Ramos (cell line): ENCODE results near the gene KLHL11.
"Not testable (repeated sequence)": the region's sequence is repeated elsewhere in the genome, so short reads cannot be mapped to it uniquely, and the experiment has no call there.

Experiments used
- in situ Hi-C: fragments of 300-500 bp; cut with MboI; formaldehyde crosslinking; loops from one replicate; pipeline ENCODE4 v1.14.3; 2022; ENCODE audit warnings: low sequenced_read_pairs; ENCODE audit not compliant: unreplicated experiment

KLHL11 gene

DNA sequence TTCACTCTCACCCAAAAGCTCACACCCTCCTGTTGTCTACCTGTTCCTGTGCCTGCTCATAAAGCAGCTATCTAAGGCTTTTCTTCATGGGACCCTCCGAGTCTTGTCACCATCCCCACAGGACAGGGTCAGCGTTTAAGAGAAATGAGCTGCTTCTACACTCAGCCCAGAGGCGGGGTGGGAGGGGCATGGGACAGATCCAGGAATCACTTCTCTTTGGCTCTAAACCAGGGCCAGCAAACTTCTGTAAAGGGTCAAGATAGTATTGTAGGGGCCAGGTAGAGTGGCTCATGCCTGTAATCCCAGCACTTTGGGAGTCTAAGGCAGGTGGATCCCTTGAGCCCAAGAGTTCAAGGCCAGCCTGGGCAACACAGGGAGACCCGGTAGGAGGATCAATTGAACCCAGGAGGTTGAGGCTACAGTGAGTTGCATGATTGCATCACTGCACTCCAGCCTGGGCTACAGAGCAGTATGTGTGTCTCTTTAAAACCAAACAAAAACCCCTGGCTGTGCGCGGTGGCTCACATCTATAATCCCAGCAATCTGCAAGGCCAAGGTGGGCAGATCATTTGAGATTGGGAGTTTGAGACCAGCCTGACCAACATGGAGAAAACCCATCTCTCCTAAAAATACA is 23.2 kb upstream of the KLHL11 start:
- in situ Hi-C loops: no loop called here

DNA sequence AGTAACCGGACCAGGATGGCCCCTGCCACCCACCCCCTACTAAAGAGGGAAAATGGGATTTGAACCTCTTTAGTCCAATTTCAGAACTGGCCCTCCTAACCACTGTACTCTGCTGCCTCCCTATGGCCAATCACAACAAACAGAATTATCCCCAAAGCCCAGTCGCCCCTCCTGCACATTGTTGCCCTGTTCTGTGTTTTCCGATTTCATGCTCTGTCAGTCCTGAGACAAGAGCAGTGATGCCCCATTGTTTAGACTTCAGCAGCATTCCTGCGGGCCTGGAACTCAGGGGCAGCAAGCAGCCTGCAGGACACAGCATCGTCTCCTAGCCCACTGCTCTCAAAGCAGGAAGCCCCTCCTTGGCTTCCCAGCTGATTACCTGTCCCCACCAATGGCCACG is 20.5 kb upstream of the KLHL11 start:
- in situ Hi-C loops: no loop called here

DNA sequence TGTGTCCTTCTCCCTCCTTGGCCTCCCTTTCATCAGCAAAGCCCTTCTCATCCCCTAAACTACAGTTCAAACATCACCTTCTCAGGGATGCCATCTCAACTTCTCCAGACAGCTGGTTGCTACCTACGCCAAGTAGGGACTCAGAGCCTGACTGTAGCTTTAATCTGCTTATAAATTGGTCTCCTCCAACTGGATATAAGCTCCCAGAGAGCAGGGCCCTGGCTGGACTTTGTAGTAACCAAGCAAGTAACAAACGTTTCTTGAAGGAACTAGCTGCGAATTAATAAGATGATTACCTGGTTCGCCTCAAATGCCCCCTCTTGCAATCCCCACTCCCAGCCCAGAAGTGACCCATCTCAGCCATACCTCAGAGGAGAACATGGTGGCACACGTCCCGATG is 17.5 kb upstream of the KLHL11 start:
- in situ Hi-C loops: no loop called here

DNA sequence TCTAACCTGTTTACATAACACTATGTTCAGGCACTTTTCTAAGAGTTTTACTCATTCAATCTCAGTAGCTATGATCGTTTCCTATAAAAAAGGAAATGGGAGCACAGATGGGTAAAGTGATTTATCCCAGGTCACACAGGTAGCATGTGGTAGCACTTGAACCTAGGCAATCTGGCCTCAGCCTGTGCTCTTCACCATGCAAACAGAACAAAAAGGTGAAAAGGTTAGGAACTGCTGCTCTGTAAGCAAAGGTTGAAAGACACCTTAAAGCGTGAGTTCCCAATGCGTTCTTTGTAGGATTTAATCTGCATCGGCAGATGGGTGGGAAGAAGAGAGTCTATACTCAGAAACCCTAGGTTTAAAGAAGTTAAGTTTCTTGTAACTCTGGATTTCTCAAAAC is 14.9 kb upstream of the KLHL11 start:
- in situ Hi-C loops: no loop called here

DNA sequence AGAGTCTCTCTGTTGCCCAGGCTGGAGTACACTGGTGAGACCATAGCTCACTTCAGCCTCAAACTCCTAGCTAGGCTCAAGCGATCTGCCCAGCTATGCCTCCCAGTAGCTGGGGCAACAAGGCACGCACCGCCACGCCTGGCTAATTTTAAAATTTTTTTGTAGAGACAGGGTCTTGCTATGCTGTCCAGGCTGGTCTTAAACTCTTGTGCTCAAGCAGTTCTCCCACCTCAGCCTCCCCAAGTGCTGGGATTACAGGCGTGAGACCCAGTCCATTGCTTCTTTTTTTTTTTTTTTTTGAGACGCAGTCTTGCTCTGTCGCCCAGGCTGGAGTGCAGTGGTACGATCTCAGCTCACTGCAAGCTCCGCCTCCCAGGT is 9.1 kb upstream of the KLHL11 start:
- in situ Hi-C loops: not testable (repeated sequence)

DNA sequence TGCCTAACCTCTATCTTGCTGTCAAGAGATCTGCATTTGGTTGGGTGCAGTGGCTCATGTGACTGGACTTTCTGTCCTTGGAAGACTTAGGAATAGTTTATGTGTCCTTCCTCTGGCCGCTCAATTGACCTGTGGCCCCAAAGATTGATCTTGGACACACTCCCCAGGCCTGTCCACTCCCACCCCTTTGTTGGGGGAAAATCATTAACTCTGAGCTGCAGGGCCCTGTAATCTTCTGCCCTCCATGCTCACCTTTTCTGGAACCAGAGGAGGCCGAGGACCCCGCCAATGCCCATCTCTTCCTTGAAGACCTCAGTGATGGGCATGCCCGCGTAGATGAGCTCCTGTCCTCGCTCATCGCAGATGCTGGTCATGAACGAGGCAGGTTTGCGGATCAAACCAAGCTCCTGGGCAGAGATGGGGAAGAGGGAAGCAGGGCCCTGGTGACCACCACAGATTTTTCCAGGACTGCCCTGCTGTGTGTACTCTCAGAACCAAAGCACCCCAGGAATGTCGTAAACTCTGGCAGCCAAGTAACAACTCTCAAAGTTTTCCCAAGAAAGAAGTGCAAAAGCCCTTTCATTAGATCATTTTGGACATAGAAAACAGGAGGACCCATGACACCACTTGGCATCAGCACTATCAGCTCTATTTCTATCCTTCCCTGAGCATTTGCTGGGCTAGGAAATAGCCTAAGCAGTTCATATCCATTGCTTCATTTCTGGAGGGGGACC is 8.5 kb upstream of the KLHL11 start:
- in situ Hi-C loops: no loop called here

DNA sequence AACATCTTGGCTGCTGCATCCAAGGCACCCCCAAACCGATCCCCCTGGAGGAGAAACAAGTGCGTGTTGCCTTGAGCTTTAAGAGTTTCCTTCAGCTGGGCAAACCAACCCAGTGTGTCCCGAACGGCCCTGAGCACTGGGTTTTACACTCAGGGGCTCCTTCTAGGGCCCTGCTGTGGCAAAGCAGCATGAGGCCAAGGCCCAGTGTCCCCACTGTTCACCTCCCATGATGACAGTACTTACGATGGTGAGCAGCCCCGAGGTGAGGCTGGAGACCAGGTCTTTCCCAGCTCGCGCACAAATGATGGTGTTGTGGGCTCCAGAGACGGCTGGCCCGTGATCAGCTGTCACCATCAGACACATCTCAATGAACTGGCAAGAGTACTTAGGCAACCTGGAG is 6.6 kb upstream of the KLHL11 start:
- in situ Hi-C loops: no loop called here

DNA sequence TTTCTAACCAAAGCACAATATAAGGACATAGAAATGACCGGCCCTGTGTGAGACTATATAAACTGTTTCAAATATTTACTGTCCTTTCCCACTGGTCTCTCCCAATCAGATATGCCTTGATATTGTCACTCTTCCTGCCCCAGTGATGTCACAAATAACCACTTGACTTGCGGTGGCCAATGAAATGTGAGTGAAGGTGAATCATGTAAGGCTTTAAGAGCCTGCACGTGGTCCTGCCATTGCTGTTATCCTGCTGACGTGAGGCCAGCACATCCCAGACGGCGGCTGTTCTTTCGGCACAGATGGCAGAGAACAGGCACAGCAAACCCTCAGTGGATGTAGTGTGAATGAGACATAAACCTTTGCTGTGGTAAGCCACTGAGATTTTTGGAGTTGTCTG is 5.4 kb upstream of the KLHL11 start:
- in situ Hi-C loops: no loop called here

DNA sequence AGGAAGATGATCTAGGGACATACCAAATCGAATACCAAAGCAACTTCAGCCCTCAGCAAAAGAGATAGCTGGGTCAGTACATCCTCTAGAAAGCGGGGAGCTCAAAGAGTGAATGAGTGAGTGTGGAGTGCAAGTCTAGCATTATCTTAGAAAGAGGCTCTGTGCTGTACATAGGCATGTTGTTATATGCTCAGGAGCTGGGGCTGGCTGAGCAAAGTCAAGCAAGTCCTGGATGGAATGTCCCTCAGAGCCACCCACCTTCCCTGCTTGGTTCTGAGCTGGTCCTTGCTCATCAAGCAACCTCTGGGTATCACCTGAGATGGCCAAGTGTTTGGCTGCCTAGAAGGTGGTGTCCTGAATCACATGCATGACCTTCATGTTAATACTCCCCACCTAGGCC is 4.9 kb upstream of the KLHL11 start:
- in situ Hi-C loops: no loop called here

DNA sequence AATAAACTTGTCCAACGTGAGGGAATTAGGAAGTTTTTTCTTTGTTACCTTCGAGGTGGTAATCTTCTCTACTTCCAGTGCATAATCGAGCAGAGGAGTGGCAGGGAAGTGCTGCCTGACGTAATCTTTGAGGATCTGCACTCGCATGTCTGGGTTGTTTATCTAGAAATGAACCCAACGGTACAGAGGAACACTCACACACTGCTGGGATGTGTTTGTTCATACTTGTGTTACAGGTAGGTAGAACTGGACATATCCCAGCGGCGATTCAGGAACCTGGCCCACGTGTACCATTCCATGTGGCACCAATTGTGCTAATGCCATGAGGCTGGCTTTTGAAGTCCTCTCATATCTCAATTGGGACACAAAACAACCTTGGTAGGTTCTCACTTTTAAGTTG is 4.2 kb upstream of the KLHL11 start:
- in situ Hi-C loops: no loop called here

DNA sequence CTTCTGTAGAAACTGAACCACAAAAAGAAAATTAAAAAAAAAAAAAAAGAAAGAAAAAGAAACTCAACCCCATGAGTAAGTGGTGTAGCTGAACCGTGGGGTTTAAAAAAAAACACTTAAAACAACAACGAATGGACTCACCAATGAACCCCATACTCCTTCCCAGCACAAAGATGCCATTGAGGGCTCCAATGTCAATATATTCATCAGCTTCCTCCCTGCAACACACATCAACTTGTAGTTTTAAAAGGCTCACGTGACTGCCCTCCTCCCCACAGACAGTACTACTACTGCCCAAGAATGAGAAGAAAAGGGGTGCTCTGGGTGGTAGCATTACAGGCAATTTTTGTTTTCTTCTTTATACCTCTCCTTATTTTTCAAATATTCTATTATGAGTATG is 3.3 kb upstream of the KLHL11 start:
- in situ Hi-C loops: no loop called here

DNA sequence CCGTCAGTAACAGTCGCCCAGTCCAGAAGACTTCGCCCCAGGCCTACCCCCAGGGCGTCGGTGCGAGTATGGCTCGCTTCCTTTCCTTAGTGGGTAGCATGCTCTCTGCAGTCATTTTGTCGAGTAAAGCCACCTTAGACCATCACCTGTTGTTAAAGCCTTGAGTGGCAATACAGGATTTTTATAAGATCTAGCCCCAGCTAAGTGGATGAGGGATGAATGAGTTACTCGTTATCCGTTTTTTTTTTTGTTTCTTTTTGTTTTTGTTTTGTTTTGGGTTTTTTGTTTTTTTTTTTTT is 322 bp upstream of the KLHL11 start:
- in situ Hi-C loops: no loop called here

DNA sequence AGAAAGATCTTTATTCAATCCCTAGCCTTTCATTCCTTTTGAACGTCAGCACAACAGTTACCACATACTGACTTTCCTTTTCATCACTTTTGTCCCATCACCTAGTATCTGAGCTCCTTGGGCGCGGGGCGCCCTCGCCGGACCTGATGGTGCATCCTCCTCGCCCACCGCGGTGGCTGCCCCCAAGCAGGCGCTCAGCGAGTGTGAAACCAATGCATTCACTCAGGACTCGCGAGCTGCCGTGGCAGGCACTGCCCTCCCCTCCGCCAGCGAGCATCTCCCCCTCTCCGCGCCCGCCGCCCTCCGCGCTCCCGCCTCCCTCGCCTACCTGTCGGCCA is 756 bp downstream of the KLHL11 start:
- in situ Hi-C loops: no loop called here

DNA sequence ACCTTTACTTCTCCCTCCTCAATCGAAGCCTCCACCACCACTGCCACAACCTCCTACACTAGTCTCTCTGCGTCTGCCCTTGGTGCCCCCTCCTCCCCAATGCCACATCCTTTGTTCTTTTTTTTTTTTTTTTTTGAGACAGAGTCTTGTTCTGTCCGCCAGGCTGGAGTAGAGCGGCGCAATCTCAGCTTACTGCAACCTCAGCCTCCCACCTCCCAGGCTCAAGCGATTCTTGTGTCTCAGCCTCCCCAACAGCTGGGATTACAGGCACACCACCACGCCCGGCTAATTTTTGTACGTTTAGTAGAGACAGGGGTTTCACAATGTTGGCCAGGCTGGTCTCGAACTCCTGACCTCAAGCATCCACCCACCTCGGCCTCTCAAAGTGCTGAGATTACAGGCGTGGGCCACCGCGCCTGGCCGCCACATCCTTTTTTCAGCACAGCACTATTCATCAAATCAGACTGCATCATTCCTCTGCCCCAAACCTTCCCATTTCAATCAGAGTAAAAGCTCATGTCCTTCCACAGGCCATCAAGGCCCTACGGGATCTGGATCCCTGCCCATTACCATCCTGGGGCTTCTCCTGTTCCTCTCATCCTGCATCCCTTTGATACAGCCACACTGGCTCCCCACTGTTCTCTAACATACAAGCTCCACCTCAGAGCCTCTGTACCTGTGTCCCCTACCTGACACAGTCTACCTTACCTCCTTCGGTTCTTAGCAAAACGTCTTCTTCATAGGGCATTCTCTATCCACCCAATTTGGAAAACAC is 2.0 kb downstream of the KLHL11 start:
- in situ Hi-C loops: no loop called here

DNA sequence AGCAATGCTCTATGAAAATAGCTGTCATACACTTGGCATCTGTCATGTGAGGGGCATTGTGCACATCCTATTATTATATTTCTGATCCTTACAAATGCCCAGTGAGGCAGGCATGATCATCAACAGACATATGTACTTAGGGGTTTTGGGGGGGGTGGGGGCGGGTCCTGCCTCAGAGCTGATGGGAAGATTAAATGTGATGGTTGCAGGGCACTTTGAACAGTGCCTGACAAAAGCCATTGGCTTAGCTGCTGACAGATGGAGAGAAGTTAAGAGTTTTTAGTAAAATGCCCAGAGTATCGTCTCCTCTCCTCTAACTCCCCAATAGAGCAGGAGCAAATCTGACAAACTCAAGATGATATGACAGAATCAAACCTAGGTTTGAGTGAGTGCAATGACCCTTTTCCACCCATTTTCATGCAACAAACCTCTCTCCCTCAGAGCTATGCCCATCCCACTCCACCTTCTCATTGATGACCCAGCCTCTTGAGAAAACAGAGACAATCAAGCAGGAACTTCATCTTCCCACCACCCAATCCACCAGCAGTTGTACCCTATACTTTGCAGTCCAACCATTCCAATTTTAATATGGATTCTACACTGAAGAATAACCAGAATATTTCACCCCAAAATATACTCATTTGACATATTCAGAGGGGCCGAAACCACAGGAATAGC is 4.8 kb downstream of the KLHL11 start:
- in situ Hi-C loops: no loop called here

DNA sequence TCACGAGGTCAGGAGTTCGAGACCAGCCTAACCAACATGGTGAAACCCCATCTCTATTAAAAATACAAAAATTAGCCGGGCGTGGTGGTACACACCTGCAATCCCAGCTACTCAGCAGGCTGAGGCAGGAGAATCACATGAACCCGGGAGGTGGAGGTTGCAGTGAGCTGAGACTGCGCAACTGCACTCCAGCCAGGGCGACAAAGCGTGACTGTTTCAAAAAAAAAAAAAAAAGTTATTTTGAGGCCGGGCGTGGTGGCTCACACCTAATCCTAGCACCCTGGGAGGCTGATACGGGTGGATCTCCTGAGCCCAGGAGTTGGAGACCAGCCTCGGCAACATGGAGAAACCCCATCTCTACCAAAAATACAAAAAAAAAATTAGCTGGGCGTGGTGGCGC is 13.8 kb downstream of the KLHL11 start:
- in situ Hi-C loops: not testable (repeated sequence)

DNA sequence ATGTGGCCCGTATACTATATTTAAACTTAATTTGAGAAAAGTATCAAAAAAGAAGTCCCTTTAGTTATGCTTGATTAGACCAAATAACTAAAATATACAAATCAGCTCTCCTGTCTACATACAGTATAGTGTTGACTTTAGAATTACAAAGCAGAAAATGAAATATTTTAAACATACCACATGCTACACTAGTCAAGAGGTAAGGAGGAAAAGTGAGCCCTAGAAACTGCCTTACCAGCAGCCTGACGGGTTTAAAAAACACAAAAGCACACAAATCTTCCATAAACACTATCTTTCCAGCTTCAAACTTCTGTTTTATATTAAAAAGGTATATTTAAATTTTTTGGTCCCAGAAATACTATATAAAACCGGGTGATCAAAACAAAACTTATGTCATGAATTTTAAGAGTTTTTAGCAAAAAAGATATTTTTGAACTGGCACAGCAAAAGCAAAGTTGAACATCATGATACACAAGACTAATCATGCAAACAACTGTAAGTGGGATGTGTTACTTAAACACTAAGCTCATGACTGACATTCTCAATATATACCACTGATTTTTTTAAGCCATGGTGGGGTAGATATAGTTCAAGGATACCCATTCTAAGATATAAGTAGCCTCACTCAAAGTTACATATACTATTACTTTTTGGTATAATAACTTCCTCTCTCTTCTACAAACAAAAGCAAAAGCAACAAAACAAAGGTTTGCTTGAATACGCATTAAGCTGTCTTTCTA is 15.8 kb downstream of the KLHL11 start:
- in situ Hi-C loops: no loop called here

DNA sequence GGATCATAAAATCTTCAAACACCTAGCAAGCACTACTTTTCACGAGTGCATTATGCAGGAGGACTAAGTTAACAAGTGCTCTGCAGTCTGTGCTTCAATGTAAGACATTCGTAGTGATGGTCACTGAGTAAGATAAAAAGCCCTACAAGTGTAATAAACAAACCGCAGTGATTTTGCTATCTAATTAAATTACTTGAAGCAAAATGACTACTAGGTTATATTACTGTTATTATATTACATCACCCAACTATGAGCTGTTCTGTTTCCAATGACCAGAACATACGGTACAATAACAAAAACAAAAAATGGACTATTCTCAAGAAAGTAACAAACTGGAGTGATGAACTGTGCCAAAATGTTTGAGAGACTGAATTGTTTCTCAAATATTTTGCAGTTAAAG is 16.4 kb downstream of the KLHL11 start:
- in situ Hi-C loops: no loop called here

DNA sequence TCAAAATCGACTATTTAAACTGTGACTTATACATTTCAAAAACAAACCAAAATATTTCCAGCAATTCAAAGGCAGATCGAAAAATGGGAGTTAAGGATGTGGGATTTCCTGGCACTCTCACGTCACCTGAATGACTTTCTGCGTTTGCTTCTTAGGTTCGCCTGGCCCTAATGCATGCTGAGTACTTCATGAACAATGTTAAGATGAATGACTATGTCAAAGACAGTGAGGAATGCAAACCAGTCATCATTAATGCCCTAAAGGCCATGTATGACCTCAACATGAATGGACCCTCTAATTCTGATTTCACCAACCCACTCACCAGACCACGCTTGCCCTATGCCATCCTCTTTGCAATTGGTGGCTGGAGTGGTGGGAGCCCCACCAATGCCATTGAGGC is 20.3 kb downstream of the KLHL11 start:
- in situ Hi-C loops: no loop called here

DNA sequence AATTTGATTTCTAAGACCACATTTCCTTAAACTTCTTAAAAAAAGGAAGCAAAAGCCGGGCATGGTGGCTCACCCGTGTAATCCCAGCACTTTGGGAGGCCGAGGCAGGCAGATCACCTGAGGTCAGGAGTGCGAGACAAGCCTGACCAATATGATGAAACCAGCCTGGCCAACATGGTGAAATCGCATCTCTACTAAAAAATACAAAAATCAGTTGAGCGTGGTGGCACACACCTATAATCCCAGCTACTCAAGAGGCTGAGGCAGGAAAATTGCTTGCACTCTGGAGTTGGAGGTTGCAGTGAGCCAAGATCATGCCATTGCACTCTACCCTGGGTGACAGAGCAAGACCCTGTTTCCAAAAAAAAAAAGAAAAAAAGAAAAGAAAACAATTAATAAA is 24.4 kb downstream of the KLHL11 start:
- in situ Hi-C loops: not testable (repeated sequence)

DNA sequence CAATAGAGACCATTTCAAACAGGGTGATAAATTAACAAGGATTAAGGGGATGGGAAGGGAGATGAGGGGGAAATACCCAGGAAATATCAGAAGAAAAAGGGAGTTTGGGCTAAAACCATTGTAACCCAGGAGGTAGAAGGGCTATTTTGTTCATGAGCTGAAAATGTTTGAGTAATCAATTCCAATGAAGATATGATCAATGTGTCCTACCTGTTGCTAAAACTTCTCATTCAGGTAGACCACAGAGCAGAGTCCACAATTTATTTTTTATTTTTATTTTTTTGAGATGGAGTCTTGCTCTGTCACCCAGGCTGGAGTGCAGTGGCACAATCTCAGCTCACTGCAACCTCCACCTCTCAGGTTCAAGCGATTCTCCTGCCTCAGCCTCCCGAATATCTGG is 25.8 kb downstream of the KLHL11 start:
- in situ Hi-C loops: not testable (repeated sequence)
